Measurements from ENCODE around the gene CERS1. TPM values are rescaled to one million over a fixed set of nuclear protein-coding genes. Genes with fewer than 3 reads are reported as not detected.

CERS1 gene
- polyA plus RNA-seq, 3 donors = not detected

DNA sequence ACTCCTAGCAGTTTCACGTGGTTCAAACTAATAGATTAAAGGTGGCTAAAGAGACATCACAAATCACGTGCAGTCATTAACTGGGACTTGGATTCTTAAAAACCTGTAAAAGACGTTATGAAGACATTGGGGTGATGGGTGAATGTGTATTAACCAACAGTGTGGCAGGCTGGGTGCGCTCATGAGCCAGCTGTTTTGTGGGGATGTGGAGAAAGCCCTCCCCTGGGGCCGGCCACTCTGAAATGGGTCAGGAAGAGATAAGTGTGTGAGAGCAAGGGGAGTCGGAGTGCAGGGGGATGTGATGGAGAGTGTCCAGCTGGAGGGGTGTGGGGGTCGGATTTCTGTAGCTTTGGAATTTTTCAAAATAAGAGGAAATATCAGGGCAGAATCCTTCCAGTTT is 53.8 kb downstream of the CERS1 start:
- H3K4me2 ChIP-seq (replicated peaks; ENCODE audit: extremely low read depth, low read length, poor library complexity, severe bottlenecking) = no peak overlapping the region
- peaks cover 21 to 54% of the 10 kb centered on the region in 2 donors for H3K36me3 Mint-ChIP-seq
- H3K27ac Mint-ChIP-seq = peak overlapping the region in 4 of 7 donors; percentile 5 to 26 (median 10)
- intact Hi-C loops (cut with micrococcal nuclease) = loop anchor here in 1 of 2 donors (10.0 kb wide), 1 partner anchor 137 kb away; no protein-coding TSS in a partner anchor
- no peak overlapping the region for H3K9ac ChIP-seq (ENCODE audit: insufficient read depth, low read length, poor library complexity, severe bottlenecking)
- no peaks in the 10 kb centered on the region for H3K27me3 ChIP-seq (ENCODE audit: control insufficient read depth in 2 of 2, insufficient read depth in 2 of 2, low read length in 2 of 2)
- H3K27ac ChIP-seq (ENCODE audit: low read depth in 1 of 2, low read length in 2 of 2) = no peak overlapping the region
- H3K79me2 ChIP-seq (ENCODE audit: insufficient read depth, low read length) = peaks cover 100% of the 10 kb centered on the region
- peaks cover 4 to 23% of the 10 kb centered on the region in 2 donors for H3K4me1 ChIP-seq (ENCODE audit: control insufficient read depth in 1 of 2, insufficient read depth in 2 of 2, low read length in 2 of 2)
- TF ChIP-seq, protein P1, sequence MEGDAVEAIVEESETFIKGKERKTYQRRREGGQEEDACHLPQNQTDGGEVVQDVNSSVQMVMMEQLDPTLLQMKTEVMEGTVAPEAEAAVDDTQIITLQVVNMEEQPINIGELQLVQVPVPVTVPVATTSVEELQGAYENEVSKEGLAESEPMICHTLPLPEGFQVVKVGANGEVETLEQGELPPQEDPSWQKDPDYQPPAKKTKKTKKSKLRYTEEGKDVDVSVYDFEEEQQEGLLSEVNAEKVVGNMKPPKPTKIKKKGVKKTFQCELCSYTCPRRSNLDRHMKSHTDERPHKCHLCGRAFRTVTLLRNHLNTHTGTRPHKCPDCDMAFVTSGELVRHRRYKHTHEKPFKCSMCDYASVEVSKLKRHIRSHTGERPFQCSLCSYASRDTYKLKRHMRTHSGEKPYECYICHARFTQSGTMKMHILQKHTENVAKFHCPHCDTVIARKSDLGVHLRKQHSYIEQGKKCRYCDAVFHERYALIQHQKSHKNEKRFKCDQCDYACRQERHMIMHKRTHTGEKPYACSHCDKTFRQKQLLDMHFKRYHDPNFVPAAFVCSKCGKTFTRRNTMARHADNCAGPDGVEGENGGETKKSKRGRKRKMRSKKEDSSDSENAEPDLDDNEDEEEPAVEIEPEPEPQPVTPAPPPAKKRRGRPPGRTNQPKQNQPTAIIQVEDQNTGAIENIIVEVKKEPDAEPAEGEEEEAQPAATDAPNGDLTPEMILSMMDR (IDR thresholded peaks at IDR 0.05) = no peak
- H3K4me3 Mint-ChIP-seq = no peak overlapping the region
- H3K4me1 Mint-ChIP-seq = peaks cover 67% of the 10 kb centered on the region
- peaks cover 0 to 6% (median 0%) of the 10 kb centered on the region in 3 donors for H3K27me3 Mint-ChIP-seq (ENCODE audit: low read depth in 3 of 3)
- no peak overlapping the region for H3K4me3 ChIP-seq (replicated peaks in 1 of 3; ENCODE audit: low read depth in 2 of 3, low read length in 3 of 3)
- no peak overlapping the region for H2AFZ ChIP-seq (ENCODE audit: insufficient read depth, low read depth, low read length, poor library complexity, severe bottlenecking)
- DNase-seq = no peak
- peaks cover 100% of the 10 kb centered on the region for H4K20me1 ChIP-seq (ENCODE audit: insufficient read depth, low read length)
- no peaks in the 10 kb centered on the region for H3K9me3 ChIP-seq (replicated peaks in 1 of 2; ENCODE audit: control insufficient read depth in 1 of 2, insufficient read depth in 1 of 2, low read length in 2 of 2)
- peaks cover 0 to 2% (median 0%) of the 10 kb centered on the region in 7 donors for H3K9me3 Mint-ChIP-seq
- H3K36me3 ChIP-seq (replicated peaks in 1 of 2; ENCODE audit: control insufficient read depth in 1 of 2, insufficient read depth in 2 of 2, low read length in 2 of 2) = peaks cover 25 to 54% of the 10 kb centered on the region in 2 donors
- 74% methylated on average over 6 of the region's 7 CpGs for WGBS (ENCODE audit: insufficient coverage)

DNA sequence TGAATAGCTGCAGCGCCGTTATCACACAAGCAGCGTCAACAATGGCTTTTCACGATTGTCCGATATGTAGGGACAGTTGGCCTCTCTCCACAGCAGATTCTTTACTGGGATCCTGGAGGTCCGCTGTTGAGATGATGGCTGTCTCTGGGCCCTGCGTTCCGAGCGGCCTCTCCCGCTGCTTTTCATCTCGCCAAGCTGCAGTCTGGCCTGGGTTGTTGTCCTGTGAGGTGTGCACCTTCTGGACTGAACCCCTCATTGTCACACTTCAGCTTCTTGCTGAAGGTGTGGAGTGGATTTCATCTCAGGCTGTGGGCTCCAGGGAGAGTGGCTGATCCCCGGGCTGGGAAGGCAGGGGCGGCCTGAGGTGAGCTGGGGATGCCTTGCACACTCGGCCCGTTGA is 54.6 kb downstream of the CERS1 start:
- Histone ChIP-seq H3K27me3 (ENCODE audit: control insufficient read depth in 2 of 2, insufficient read depth in 2 of 2, low read length in 2 of 2) (no peaks in the 10 kb centered on the region), H3K4me3 (replicated peaks in 1 of 3; ENCODE audit: low read depth in 2 of 3, low read length in 3 of 3) (no peak overlapping the region), H4K20me1 (ENCODE audit: insufficient read depth, low read length) (peaks cover 100% of the 10 kb centered on the region), H2AFZ (ENCODE audit: insufficient read depth, low read depth, low read length, poor library complexity, severe bottlenecking) (no peak overlapping the region), H3K9me3 (replicated peaks in 1 of 2; ENCODE audit: control insufficient read depth in 1 of 2, insufficient read depth in 1 of 2, low read length in 2 of 2) (no peaks in the 10 kb centered on the region), H3K36me3 (replicated peaks in 1 of 2; ENCODE audit: control insufficient read depth in 1 of 2, insufficient read depth in 2 of 2, low read length in 2 of 2) (peaks cover 25 to 62% of the 10 kb centered on the region in 2 donors), H3K4me2 (replicated peaks; ENCODE audit: extremely low read depth, low read length, poor library complexity, severe bottlenecking) (no peak overlapping the region), H3K9ac (ENCODE audit: insufficient read depth, low read length, poor library complexity, severe bottlenecking) (no peak overlapping the region), H3K79me2 (ENCODE audit: insufficient read depth, low read length) (peaks cover 100% of the 10 kb centered on the region), H3K27ac (ENCODE audit: low read depth in 1 of 2, low read length in 2 of 2) (peak overlapping the region in 1 of 2 donors; percentile 42), H3K4me1 (ENCODE audit: control insufficient read depth in 1 of 2, insufficient read depth in 2 of 2, low read length in 2 of 2) (peaks cover 0 to 15% of the 10 kb centered on the region in 2 donors)
- intact Hi-C loops (cut with micrococcal nuclease) = loop anchor here in 1 of 2 donors (10.0 kb wide), 1 partner anchor 137 kb away; no protein-coding TSS in a partner anchor
- H3K36me3 Mint-ChIP-seq = peaks cover 22 to 55% of the 10 kb centered on the region in 2 donors
- peaks cover 63% of the 10 kb centered on the region for H3K4me1 Mint-ChIP-seq
- peak overlapping the region in 1 of 7 donors; percentile 61 for H3K27ac Mint-ChIP-seq
- WGBS (ENCODE audit: insufficient coverage) = over 99% methylated on average over 10 of the region's 15 CpGs
- TF ChIP-seq, protein P1 (IDR thresholded peaks at IDR 0.05) = no peak
- H3K4me3 Mint-ChIP-seq = no peak overlapping the region
- no peak for DNase-seq
- peaks cover 0 to 6% (median 0%) of the 10 kb centered on the region in 3 donors for H3K27me3 Mint-ChIP-seq (ENCODE audit: low read depth in 3 of 3)
- H3K9me3 Mint-ChIP-seq = peaks cover 0 to 2% (median 0%) of the 10 kb centered on the region in 7 donors

Data from CD14-positive monocyte (primary cell).